Measurements from ENCODE around the gene ZNF467. TPM values are rescaled to one million over a fixed set of nuclear protein-coding genes. Genes with fewer than 3 reads are reported as not detected.

Gene ZNF467
- total and polyA plus RNA-seq, 2 experiments from 2014 or later, result 0.10 to 0.40 TPM

DNA sequence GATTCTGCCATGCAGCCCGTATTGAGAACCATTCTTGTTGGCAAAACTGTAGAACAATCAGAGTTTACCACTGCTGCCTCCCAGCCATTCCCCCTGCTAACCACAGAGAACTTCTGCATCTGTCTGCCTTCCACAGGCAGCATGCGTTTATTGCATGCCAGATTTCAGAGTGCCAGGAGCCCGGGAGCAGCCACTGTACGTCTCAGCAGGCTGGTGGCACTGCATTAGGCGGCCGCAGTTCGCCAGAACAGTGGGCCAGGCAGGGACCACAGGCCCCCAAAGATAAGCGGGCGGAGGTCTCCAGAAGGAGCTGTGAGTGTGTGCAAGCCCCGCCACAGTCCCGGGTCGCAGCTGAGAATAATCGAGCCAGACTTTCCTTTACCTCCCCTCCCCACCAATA is 31.8 kb downstream of the ZNF467 start:
- H3K36me3 Mint-ChIP-seq (ENCODE audit: low read depth), result no peaks in the 10 kb centered on the region
- Histone ChIP-seq H3F3A (replicated peaks; ENCODE audit: low read depth) (no peaks in the 10 kb centered on the region), H3K4me3 (0 out of 2 replicates have a peak overlapping the region, but pooled peaks have one; percentile 1), H3K36me3 (ENCODE audit: insufficient read depth) (no peaks in the 10 kb centered on the region), H2AFZ (peak overlapping the region; percentile 4; the same call in 1 of the 2 replicates), H3K4me1 (ENCODE audit: insufficient read depth) (no peaks in the 10 kb centered on the region), H3K9me2 (ENCODE audit: insufficient read depth) (no peaks in the 10 kb centered on the region; the same call in 1 of the 2 replicates), H3K79me2 (replicated peaks; ENCODE audit: insufficient read depth) (no peaks in the 10 kb centered on the region), H3K27me3 (ENCODE audit: insufficient read depth) (no peaks in the 10 kb centered on the region), H4K20me1 (replicated peaks; ENCODE audit: insufficient read depth) (no peaks in the 10 kb centered on the region), H3K4me2 (no peak overlapping the region; the same call in 1 of the 2 replicates), H3K27ac (ENCODE audit: low read depth) (no peak overlapping the region)
- DNase-seq (ENCODE audit: low spot score) (no peak), ATAC-seq (peak; percentile 22)
- TF ChIP-seq EZH2 (IDR thresholded peaks at IDR 0.05; ENCODE audit: low read depth, unreplicated experiment), result no peak
- peaks cover 6% of the 10 kb centered on the region for H3K4me1 Mint-ChIP-seq
- H3K9me3 Mint-ChIP-seq, result no peaks in the 10 kb centered on the region
- no peak overlapping the region for H3K27ac Mint-ChIP-seq
- peak overlapping the region; percentile 80 for H3K4me3 Mint-ChIP-seq
- H3K27me3 Mint-ChIP-seq (ENCODE audit: insufficient read depth, low read depth, poor library complexity), result peaks cover 23% of the 10 kb centered on the region

DNA sequence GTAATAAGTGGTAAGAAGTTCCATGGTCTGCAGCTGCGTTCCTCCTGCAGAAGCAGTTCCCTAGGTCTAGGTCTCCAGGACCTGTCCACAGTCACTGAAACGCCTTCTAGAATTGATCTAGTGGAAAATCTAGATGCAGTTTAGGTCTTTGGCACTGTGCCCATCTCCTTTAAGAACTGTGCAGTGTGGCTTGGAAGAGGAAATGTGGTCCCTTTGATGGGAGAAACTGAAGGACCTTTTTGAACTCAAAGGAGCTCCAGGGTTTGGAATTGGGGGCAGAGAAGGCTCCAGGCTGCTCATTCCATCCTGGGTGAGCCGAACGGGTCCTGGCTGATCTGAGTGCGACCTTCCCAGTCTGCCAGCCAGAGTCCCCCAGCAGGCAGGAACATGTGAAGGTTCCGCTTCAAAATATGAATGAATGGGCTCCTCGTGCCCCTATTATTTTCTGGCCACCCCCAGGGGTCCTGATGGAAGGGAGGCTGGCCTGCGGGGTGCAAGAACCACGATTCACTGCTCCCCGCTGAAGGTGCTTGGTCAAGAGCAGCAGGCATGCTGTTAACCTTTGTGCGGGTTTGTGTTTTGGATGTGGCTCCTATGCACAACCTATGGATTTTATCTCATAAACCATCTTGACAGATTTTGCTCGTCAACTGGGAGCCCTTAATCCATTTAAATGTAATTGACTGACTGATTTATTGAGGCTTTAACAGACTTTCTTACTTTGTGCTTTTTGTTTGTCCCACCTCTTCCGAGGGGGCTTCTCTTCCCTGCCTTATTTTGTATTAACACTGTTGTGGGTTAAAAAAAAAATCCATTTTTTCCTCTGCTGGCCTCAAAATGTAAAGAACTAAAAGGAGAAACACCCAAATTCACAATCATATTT is 36.7 kb downstream of the ZNF467 start:
- DNase-seq (ENCODE audit: low spot score), result no peak
- Histone ChIP-seq H3F3A (replicated peaks; ENCODE audit: low read depth) (no peaks in the 10 kb centered on the region), H3K4me1 (ENCODE audit: insufficient read depth) (no peaks in the 10 kb centered on the region), H3K4me2 (no peak overlapping the region), H3K27ac (ENCODE audit: low read depth) (no peak overlapping the region), H3K4me3 (no peak overlapping the region), H2AFZ (no peak overlapping the region), H3K9me2 (ENCODE audit: insufficient read depth) (no peaks in the 10 kb centered on the region; the same call in 1 of the 2 replicates), H4K20me1 (replicated peaks; ENCODE audit: insufficient read depth) (no peaks in the 10 kb centered on the region), H3K79me2 (replicated peaks; ENCODE audit: insufficient read depth) (no peaks in the 10 kb centered on the region), H3K36me3 (ENCODE audit: insufficient read depth) (no peaks in the 10 kb centered on the region; the same call in 1 of the 2 replicates), H3K27me3 (ENCODE audit: insufficient read depth) (no peaks in the 10 kb centered on the region)
- ATAC-seq, result peak; percentile 12; the same call in 1 of the 3 replicates
- Mint-ChIP-seq H3K27ac (no peak overlapping the region), H3K36me3 (ENCODE audit: low read depth) (peaks cover 3% of the 10 kb centered on the region; the same call in 2 of the 3 replicates), H3K9me3 (no peaks in the 10 kb centered on the region), H3K27me3 (ENCODE audit: insufficient read depth, low read depth, poor library complexity) (peaks cover 18% of the 10 kb centered on the region), H3K4me1 (no peaks in the 10 kb centered on the region), H3K4me3 (no peak overlapping the region)
- TF ChIP-seq, protein P1, sequence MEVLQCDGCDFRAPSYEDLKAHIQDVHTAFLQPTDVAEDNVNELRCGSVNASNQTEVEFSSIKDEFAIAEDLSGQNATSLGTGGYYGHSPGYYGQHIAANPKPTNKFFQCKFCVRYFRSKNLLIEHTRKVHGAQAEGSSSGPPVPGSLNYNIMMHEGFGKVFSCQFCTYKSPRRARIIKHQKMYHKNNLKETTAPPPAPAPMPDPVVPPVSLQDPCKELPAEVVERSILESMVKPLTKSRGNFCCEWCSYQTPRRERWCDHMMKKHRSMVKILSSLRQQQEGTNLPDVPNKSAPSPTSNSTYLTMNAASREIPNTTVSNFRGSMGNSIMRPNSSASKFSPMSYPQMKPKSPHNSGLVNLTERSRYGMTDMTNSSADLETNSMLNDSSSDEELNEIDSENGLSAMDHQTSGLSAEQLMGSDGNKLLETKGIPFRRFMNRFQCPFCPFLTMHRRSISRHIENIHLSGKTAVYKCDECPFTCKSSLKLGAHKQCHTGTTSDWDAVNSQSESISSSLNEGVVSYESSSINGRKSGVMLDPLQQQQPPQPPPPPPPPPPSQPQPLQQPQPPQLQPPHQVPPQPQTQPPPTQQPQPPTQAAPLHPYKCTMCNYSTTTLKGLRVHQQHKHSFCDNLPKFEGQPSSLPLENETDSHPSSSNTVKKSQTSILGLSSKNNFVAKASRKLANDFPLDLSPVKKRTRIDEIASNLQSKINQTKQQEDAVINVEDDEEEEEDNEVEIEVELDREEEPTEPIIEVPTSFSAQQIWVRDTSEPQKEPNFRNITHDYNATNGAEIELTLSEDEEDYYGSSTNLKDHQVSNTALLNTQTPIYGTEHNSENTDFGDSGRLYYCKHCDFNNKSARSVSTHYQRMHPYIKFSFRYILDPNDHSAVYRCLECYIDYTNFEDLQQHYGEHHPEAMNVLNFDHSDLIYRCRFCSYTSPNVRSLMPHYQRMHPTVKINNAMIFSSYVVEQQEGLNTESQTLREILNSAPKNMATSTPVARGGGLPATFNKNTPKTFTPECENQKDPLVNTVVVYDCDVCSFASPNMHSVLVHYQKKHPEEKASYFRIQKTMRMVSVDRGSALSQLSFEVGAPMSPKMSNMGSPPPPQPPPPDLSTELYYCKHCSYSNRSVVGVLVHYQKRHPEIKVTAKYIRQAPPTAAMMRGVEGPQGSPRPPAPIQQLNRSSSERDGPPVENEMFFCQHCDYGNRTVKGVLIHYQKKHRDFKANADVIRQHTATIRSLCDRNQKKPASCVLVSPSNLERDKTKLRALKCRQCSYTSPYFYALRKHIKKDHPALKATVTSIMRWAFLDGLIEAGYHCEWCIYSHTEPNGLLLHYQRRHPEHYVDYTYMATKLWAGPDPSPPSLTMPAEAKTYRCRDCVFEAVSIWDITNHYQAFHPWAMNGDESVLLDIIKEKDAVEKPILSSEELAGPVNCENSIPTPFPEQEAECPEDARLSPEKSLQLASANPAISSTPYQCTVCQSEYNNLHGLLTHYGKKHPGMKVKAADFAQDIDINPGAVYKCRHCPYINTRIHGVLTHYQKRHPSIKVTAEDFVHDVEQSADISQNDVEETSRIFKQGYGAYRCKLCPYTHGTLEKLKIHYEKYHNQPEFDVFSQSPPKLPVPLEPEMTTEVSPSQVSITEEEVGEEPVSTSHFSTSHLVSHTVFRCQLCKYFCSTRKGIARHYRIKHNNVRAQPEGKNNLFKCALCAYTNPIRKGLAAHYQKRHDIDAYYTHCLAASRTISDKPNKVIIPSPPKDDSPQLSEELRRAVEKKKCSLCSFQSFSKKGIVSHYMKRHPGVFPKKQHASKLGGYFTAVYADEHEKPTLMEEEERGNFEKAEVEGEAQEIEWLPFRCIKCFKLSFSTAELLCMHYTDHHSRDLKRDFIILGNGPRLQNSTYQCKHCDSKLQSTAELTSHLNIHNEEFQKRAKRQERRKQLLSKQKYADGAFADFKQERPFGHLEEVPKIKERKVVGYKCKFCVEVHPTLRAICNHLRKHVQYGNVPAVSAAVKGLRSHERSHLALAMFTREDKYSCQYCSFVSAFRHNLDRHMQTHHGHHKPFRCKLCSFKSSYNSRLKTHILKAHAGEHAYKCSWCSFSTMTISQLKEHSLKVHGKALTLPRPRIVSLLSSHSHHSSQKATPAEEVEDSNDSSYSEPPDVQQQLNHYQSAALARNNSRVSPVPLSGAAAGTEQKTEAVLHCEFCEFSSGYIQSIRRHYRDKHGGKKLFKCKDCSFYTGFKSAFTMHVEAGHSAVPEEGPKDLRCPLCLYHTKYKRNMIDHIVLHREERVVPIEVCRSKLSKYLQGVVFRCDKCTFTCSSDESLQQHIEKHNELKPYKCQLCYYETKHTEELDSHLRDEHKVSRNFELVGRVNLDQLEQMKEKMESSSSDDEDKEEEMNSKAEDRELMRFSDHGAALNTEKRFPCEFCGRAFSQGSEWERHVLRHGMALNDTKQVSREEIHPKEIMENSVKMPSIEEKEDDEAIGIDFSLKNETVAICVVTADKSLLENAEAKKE (CRISPR knock-in tag; IDR thresholded peaks at IDR 0.05), result no peak
- TF ChIP-seq ZNF114 (CRISPR knock-in tag; IDR thresholded peaks at IDR 0.05) (no peak), JUNB (IDR thresholded peaks at IDR 0.05; ENCODE audit: unreplicated experiment) (no peak), STAT1 (IDR thresholded peaks at IDR 0.05; ENCODE audit: unreplicated experiment) (no peak), CREB1 (CRISPR knock-in tag; IDR thresholded peaks at IDR 0.05; ENCODE audit: low read depth) (no peak), ZNF331 (CRISPR knock-in tag; IDR thresholded peaks at IDR 0.05; ENCODE audit: low read depth) (no peak), EZH2phosphoT487 (IDR thresholded peaks at IDR 0.05; ENCODE audit: unreplicated experiment) (no peak)
- TF ChIP-seq, protein P2, sequence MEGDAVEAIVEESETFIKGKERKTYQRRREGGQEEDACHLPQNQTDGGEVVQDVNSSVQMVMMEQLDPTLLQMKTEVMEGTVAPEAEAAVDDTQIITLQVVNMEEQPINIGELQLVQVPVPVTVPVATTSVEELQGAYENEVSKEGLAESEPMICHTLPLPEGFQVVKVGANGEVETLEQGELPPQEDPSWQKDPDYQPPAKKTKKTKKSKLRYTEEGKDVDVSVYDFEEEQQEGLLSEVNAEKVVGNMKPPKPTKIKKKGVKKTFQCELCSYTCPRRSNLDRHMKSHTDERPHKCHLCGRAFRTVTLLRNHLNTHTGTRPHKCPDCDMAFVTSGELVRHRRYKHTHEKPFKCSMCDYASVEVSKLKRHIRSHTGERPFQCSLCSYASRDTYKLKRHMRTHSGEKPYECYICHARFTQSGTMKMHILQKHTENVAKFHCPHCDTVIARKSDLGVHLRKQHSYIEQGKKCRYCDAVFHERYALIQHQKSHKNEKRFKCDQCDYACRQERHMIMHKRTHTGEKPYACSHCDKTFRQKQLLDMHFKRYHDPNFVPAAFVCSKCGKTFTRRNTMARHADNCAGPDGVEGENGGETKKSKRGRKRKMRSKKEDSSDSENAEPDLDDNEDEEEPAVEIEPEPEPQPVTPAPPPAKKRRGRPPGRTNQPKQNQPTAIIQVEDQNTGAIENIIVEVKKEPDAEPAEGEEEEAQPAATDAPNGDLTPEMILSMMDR (conservative IDR thresholded peaks at IDR 0.05; ENCODE audit: low read depth in 2 of 2), result no peak
- TF ChIP-seq, protein P3, sequence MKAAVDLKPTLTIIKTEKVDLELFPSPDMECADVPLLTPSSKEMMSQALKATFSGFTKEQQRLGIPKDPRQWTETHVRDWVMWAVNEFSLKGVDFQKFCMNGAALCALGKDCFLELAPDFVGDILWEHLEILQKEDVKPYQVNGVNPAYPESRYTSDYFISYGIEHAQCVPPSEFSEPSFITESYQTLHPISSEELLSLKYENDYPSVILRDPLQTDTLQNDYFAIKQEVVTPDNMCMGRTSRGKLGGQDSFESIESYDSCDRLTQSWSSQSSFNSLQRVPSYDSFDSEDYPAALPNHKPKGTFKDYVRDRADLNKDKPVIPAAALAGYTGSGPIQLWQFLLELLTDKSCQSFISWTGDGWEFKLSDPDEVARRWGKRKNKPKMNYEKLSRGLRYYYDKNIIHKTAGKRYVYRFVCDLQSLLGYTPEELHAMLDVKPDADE (IDR thresholded peaks at IDR 0.05), result no peak
